Thyroid gland (tissue), 4 donors: ENCODE measurements around the gene PPP6C.

Source experiments
- CTCF ChIP-seq, 6 experiments: fragments of 200-600 bp in 3 of 6; fragments of 450-650 bp in 3 of 6; sonication (generic) in 3 of 6; IDR thresholded peaks; one replicate each; pipeline ENCODE4 v1.5.1; 2016 to 2019; ENCODE audit warnings: antibody characterized with exemption in 6 of 6, mild to moderate bottlenecking in 2 of 6, inconsistent platforms in 1 of 6, moderate library complexity in 1 of 6
- POLR2A ChIP-seq, 2 donors: fragments of 450-650 bp; IDR thresholded peaks; one replicate each; pipeline ENCODE4 v1.6.1; 2017; ENCODE audit warnings: antibody characterized with exemption in 2 of 2, mild to moderate bottlenecking in 2 of 2, moderate library complexity in 1 of 2

GRCh38 chr9:125189361-125190289 lies at the start of gene PPP6C:
- TF ChIP-seq CTCF (IDR thresholded peaks at IDR 0.05) (peak in 5 of 6 experiments; percentile 40 to 77 (median 61)), POLR2A (IDR thresholded peaks at IDR 0.05) (peak; percentile 70 to 85)
